Endodermal cell (in vitro differentiated cells): ENCODE results near the gene PITPNM1. TPM values are rescaled to one million over a fixed set of nuclear protein-coding genes. Genes with fewer than 3 reads are reported as not detected.

Experiments
- DNase-seq: peaks from one replicate; pipeline ENCODE4 v3.0.0-alpha.2; 2017
- H3K27ac ChIP-seq: 2 replicates; pipeline ENCODE4 v1.5.1; 2013; ENCODE audit warnings: mild to moderate bottlenecking, low read depth, low read length, moderate library complexity
- H3K27me3 ChIP-seq: 2 replicates; pipeline ENCODE4 v1.6.1; 2013; ENCODE audit warnings: mild to moderate bottlenecking, low read length, moderate library complexity; ENCODE audit not compliant: insufficient read depth, control insufficient read depth, poor library complexity, severe bottlenecking
- H3K36me3 ChIP-seq: 2 replicates; pipeline ENCODE4 v1.7.0; 2013; ENCODE audit warnings: mild to moderate bottlenecking, low read length, moderate library complexity; ENCODE audit not compliant: control insufficient read depth, insufficient read depth
- H3K4me1 ChIP-seq: one replicate; pipeline ENCODE4 v1.7.0; 2013; ENCODE audit warnings: low read length; ENCODE audit not compliant: control insufficient read depth, insufficient read depth
- H3K4me3 ChIP-seq: 2 replicates; pipeline ENCODE4 v1.5.1; 2013; ENCODE audit warnings: mild to moderate bottlenecking, low read length, moderate library complexity
- H3K9ac ChIP-seq: 2 replicates; pipeline ENCODE4 v1.6.1; 2013; ENCODE audit warnings: mild to moderate bottlenecking, low read length, moderate library complexity; ENCODE audit not compliant: poor library complexity, severe bottlenecking; ENCODE audit errors: extremely low read depth
- H3K9me3 ChIP-seq: 2 replicates; pipeline ENCODE4 v1.6.1; 2013; ENCODE audit warnings: mild to moderate bottlenecking, low read length, moderate library complexity; ENCODE audit not compliant: control insufficient read depth
- H3K27ac Mint-ChIP-seq: 2 replicates; pipeline ENCODE4 v1.8.0; 2020; ENCODE audit warnings: mixed read lengths
- H3K27me3 Mint-ChIP-seq: 2 replicates; pipeline ENCODE4 v1.8.0; 2021; ENCODE audit warnings: mild to moderate bottlenecking, mixed read lengths; ENCODE audit not compliant: insufficient read depth
- H3K36me3 Mint-ChIP-seq: 2 replicates; pipeline ENCODE4 v1.8.0; 2020; ENCODE audit warnings: low read depth, mixed read lengths
- H3K4me1 Mint-ChIP-seq: 2 replicates; pipeline ENCODE4 v1.8.0; 2020; ENCODE audit warnings: mixed read lengths
- H3K4me3 Mint-ChIP-seq: 2 replicates; pipeline ENCODE4 v1.8.0; 2020; ENCODE audit warnings: mild to moderate bottlenecking, moderate library complexity, mixed read lengths
- H3K9me3 Mint-ChIP-seq: 2 replicates; pipeline ENCODE4 v1.8.0; 2020; ENCODE audit warnings: mild to moderate bottlenecking, mixed read lengths
- CTCF ChIP-seq: fragments of 200-600 bp; sonication (generic); conservative IDR thresholded peaks from 2 replicates; pipeline ENCODE4 v1.5.0; 2021; ENCODE audit warnings: antibody characterized with exemption, mild to moderate bottlenecking
- WGBS, 2 experiments: methylation state at CpG; one replicate each; pipeline versions ENCODE4 v1.1.5 to v1.1.7; 2013; ENCODE audit warnings: missing lambda C conversion rate in 2 of 2, mixed read lengths in 1 of 2; ENCODE audit not compliant: insufficient coverage in 1 of 2, insufficient read length in 1 of 2; 5-methylcytosine and 5-hydroxymethylcytosine counted together
- total RNA-seq, 2 donors: library from RNA; stranded (reverse); fragmentation: NEBNext Ultra II Directional in 1 of 2; extraction: Animal tissue kit (Norgen Biotek cat#: 25700) in 1 of 2; gene quantifications; 2 replicates in 1 of 2; 3 replicates in 1 of 2; pipeline ENCODE4 v1.2.1, GENCODE V29; 2021

The PITPNM1 gene
- total RNA-seq, 2 donors from 2014 or later, result 94.6 to 104 TPM

- Mint-ChIP-seq H3K9me3 (no peaks in the 10 kb centered on the region), H3K4me3 (no peak overlapping the region), H3K27me3 (no peaks in the 10 kb centered on the region), H3K4me1 (no peaks in the 10 kb centered on the region), H3K27ac (no peak overlapping the region), H3K36me3 (peaks cover 29% of the 10 kb centered on the region)
- Histone ChIP-seq H3K9ac (no peak overlapping the region), H3K9me3 (no peaks in the 10 kb centered on the region), H3K4me3 (no peak overlapping the region), H3K27me3 (no peaks in the 10 kb centered on the region), H3K27ac (no peak overlapping the region), H3K36me3 (peaks cover 11% of the 10 kb centered on the region), H3K4me1 (no peaks in the 10 kb centered on the region)
- no peak for TF ChIP-seq CTCF
- no peak for DNase-seq
- 95 to 97% methylated on average over 36 to 65 of the region's 65 CpGs for WGBS, 2 experiments
Measured at GRCh38 chr11:67493548-67494370, 11.4 kb downstream of the PITPNM1 start.

GRCh38 chr11:67492801-67493547, 12.2 kb downstream of the PITPNM1 start:
- Histone ChIP-seq H3K4me1 (no peaks in the 10 kb centered on the region), H3K27me3 (no peaks in the 10 kb centered on the region), H3K36me3 (peaks cover 11% of the 10 kb centered on the region), H3K9ac (no peak overlapping the region), H3K9me3 (no peaks in the 10 kb centered on the region), H3K4me3 (no peak overlapping the region), H3K27ac (no peak overlapping the region)
- H3K36me3 Mint-ChIP-seq, result peaks cover 31% of the 10 kb centered on the region
- H3K27me3 Mint-ChIP-seq, result no peaks in the 10 kb centered on the region
- no peaks in the 10 kb centered on the region for H3K4me1 Mint-ChIP-seq
- H3K4me3 Mint-ChIP-seq, result no peak overlapping the region
- DNase-seq, result peak; percentile 80
- H3K9me3 Mint-ChIP-seq, result no peaks in the 10 kb centered on the region
- TF ChIP-seq CTCF, result peak; percentile 21
- 92 to 94% methylated on average over 35 to 46 of the region's 46 CpGs for WGBS, 2 experiments
- H3K27ac Mint-ChIP-seq, result peak overlapping the region; percentile 39

GRCh38 chr11:67492069-67492727, 13.0 kb downstream of the PITPNM1 start:
- Histone ChIP-seq H3K4me1 (no peaks in the 10 kb centered on the region), H3K36me3 (peaks cover 11% of the 10 kb centered on the region), H3K27me3 (no peaks in the 10 kb centered on the region), H3K9me3 (no peaks in the 10 kb centered on the region), H3K9ac (no peak overlapping the region), H3K27ac (no peak overlapping the region), H3K4me3 (no peak overlapping the region)
- H3K36me3 Mint-ChIP-seq, result peaks cover 34% of the 10 kb centered on the region
- H3K27ac Mint-ChIP-seq, result no peak overlapping the region
- H3K4me1 Mint-ChIP-seq, result no peaks in the 10 kb centered on the region
- H3K27me3 Mint-ChIP-seq, result no peaks in the 10 kb centered on the region
- no peak overlapping the region for H3K4me3 Mint-ChIP-seq
- H3K9me3 Mint-ChIP-seq, result no peaks in the 10 kb centered on the region
- DNase-seq, result no peak
- WGBS, 2 experiments, result 93 to 98% methylated on average over 14 to 19 of the region's 19 CpGs
- no peak for TF ChIP-seq CTCF
